Common myeloid progenitor, CD34-positive (primary cell): ENCODE results near the gene PHF12.
A peak's percentile ranks its signal among the peaks of the same experiment; 100 is the strongest.
"Not testable (repeated sequence)": the region's sequence is repeated elsewhere in the genome, so short reads cannot be mapped to it uniquely, and the experiment has no call there.

ENCODE experiments used
- CTCF ChIA-PET: fragments of 350-600 bp; sonication (Branson Sonifier 250); formaldehyde crosslinking; loops from one replicate; lab custom pipeline; 2021; ENCODE audit warnings: antibody characterized with exemption; lab: Charles Lee
- POLR2A ChIA-PET: fragments of 350-600 bp; sonication (Branson Sonifier 250); formaldehyde crosslinking; loops from one replicate; lab custom pipeline; 2021; ENCODE audit warnings: antibody characterized with exemption; lab: Charles Lee
- DNase-seq, 3 donors: peaks; one replicate each; pipeline versions ENCODE4 v3.0.0 to v3.0.0-alpha.2; 2013
- H3K27ac ChIP-seq, 2 experiments: 1 replicate in 1 of 2; 2 replicates in 1 of 2; pipeline ENCODE4 v1.7.0; 2013; ENCODE audit warnings: inconsistent platforms in 2 of 2, low read length in 2 of 2, mild to moderate bottlenecking in 2 of 2, low read depth in 1 of 2, moderate library complexity in 1 of 2; ENCODE audit not compliant: severe bottlenecking in 2 of 2, insufficient read depth in 1 of 2, poor library complexity in 1 of 2
- H3K27me3 ChIP-seq, 5 experiments: replicated peaks in 2 of 5; 1 replicate in 3 of 5; 2 replicates in 2 of 5; pipeline versions ENCODE4 v1.6.1 to v1.7.0; 2013; ENCODE audit warnings: low read length in 4 of 5, mild to moderate bottlenecking in 2 of 5, moderate library complexity in 2 of 5, inconsistent platforms in 1 of 5; ENCODE audit not compliant: insufficient read depth in 5 of 5, control insufficient read depth in 4 of 5
- H3K36me3 ChIP-seq, 4 experiments: 1 replicate in 2 of 4; 2 replicates in 2 of 4; pipeline versions ENCODE4 v1.6.1 to v1.7.0; 2013; ENCODE audit warnings: low read length in 3 of 4, control low read depth in 1 of 4, mild to moderate bottlenecking in 1 of 4; ENCODE audit not compliant: control insufficient read depth in 4 of 4, insufficient read depth in 4 of 4
- H3K4me1 ChIP-seq, 4 experiments: 1 replicate in 3 of 4; 2 replicates in 1 of 4; pipeline versions ENCODE4 v1.6.1 to v1.7.1; 2013; ENCODE audit warnings: low read length in 3 of 4, mild to moderate bottlenecking in 3 of 4, control low read depth in 1 of 4, inconsistent platforms in 1 of 4, moderate library complexity in 1 of 4; ENCODE audit not compliant: control insufficient read depth in 4 of 4, insufficient read depth in 4 of 4; ENCODE audit errors: control extremely low read depth in 1 of 4
- H3K4me3 ChIP-seq, 7 experiments: 1 replicate in 4 of 7; 2 replicates in 3 of 7; pipeline versions ENCODE4 v1.5.1 to v1.7.0; 2013; ENCODE audit warnings: mild to moderate bottlenecking in 7 of 7, low read length in 6 of 7, moderate library complexity in 6 of 7, inconsistent platforms in 2 of 7, low read depth in 2 of 7, control low read depth in 1 of 7; ENCODE audit not compliant: insufficient read depth in 4 of 7, control insufficient read depth in 1 of 7; ENCODE audit errors: extremely low read depth in 1 of 7
- H3K9me3 ChIP-seq, 5 experiments: 1 replicate in 4 of 5; 2 replicates in 1 of 5; pipeline versions ENCODE4 v1.6.1 to v1.7.1; 2013; ENCODE audit warnings: low read length in 4 of 5, mild to moderate bottlenecking in 2 of 5, inconsistent platforms in 1 of 5, low read depth in 1 of 5, moderate library complexity in 1 of 5; ENCODE audit not compliant: control insufficient read depth in 4 of 5, insufficient read depth in 2 of 5; ENCODE audit errors: control extremely low read depth in 1 of 5
- whole genome bisulfite sequencing: methylation state at CpG from one replicate; pipeline ENCODE4 v1.1.5; 2013; ENCODE audit not compliant: insufficient coverage; 5-methylcytosine and 5-hydroxymethylcytosine counted together

Gene PHF12

GRCh38 chr17:28896884-28897768 is 54.2 kb downstream of the PHF12 start, which contains the start of gene FLOT2:
TSS of gene FLOT2 (minus strand) at chr17:28897733. CDS start at chr17:28897574, 159 bp downstream.
- Histone ChIP-seq H3K27ac (peak within 1 kb of the TSS; percentile 58 to 86), H3K9me3 (no peaks in the 10 kb centered on the region), H3K4me3 (peak within 1 kb of the TSS; percentile 75 to 90 (median 85)), H3K36me3 (peaks cover 0 to 10% (median 7%) of the 10 kb centered on the region in 4 experiments), H3K4me1 (peaks cover 22 to 62% (median 55%) of the 10 kb centered on the region in 4 experiments), H3K27me3 (no peaks in the 10 kb centered on the region)
- 0% methylated on average over 56 of the region's 73 CpGs for WGBS
- CTCF ChIA-PET = interaction anchor here (0.9 to 6.7 kb wide), 12 partner anchors 10 to 133 kb away, joined by 3 to 29 read pairs (median 5); no protein-coding TSS in a partner anchor
- POLR2A ChIA-PET = interaction anchor here (0.6 to 1.0 kb wide), 3 partner anchors 54 to 716 kb away, joined by 3 read pairs; partner anchors contain the start of gene PHF12
- DNase-seq = peak; percentile 42 to 74 (median 69)

GRCh38 chr17:28896491-28896883 is 54.8 kb downstream of the PHF12 start:
- H3K27me3 ChIP-seq = no peaks in the 10 kb centered on the region
- CTCF ChIA-PET = interaction anchor here (0.7 to 3.3 kb wide), 9 partner anchors 11 to 170 kb away, joined by 3 to 19 read pairs (median 3); partner anchors contain the start of genes FAM222B and TLCD1
- peak overlapping the region; percentile 58 to 86 for H3K27ac ChIP-seq
- H3K4me3 ChIP-seq = peak overlapping the region; percentile 75 to 90 (median 85)
- WGBS = 0% methylated on average over 2 of the region's 5 CpGs
- POLR2A ChIA-PET = no interaction called here
- H3K9me3 ChIP-seq = no peaks in the 10 kb centered on the region
- H3K36me3 ChIP-seq = peaks cover 0 to 14% (median 11%) of the 10 kb centered on the region in 4 experiments
- no peak for DNase-seq
- peaks cover 22 to 62% (median 49%) of the 10 kb centered on the region in 4 experiments for H3K4me1 ChIP-seq

GRCh38 chr17:28895794-28896447 is 55.4 kb downstream of the PHF12 start:
- DNase-seq = no peak
- ChIA-PET CTCF (interaction anchor here (0.7 to 3.3 kb wide), 11 partner anchors 8 to 169 kb away, joined by 3 to 19 read pairs (median 4); partner anchors contain the start of genes FAM222B and TLCD1), POLR2A (no interaction called here)
- 58% methylated on average over 2 of the region's 3 CpGs for WGBS
- no peaks in the 10 kb centered on the region for H3K27me3 ChIP-seq
- peak overlapping the region; percentile 34 to 86 for H3K27ac ChIP-seq
- peaks cover 0 to 16% (median 15%) of the 10 kb centered on the region in 4 experiments for H3K36me3 ChIP-seq
- peaks cover 22 to 61% (median 44%) of the 10 kb centered on the region in 4 experiments for H3K4me1 ChIP-seq
- H3K4me3 ChIP-seq = peak overlapping the region in 6 of 7 experiments; percentile 80 to 90 (median 86)
- no peaks in the 10 kb centered on the region for H3K9me3 ChIP-seq

GRCh38 chr17:28893248-28894183 is 57.8 kb downstream of the PHF12 start:
- CTCF ChIA-PET = interaction anchor here (0.9 to 3.1 kb wide), 7 partner anchors 9 to 129 kb away, joined by 3 to 14 read pairs (median 3); partner anchors contain the start of genes DHRS13 and PHF12
- Histone ChIP-seq H3K36me3 (peaks cover 0 to 14% (median 11%) of the 10 kb centered on the region in 4 experiments), H3K4me1 (peaks cover 22 to 61% (median 48%) of the 10 kb centered on the region in 4 experiments), H3K27ac (peak overlapping the region; percentile 54 to 78), H3K4me3 (peak overlapping the region in 3 of 7 experiments; percentile 32 to 62 (median 44))
- H3K27me3 ChIP-seq, POLR2A ChIA-PET, H3K9me3 ChIP-seq: not testable (repeated sequence)
- peak in 2 of 3 donors; percentile 25 to 33 for DNase-seq
- WGBS = 67% methylated on average over 8 of the region's 16 CpGs

GRCh38 chr17:28892024-28892423 is 59.3 kb downstream of the PHF12 start:
- H3K36me3 ChIP-seq = peaks cover 0 to 29% (median 21%) of the 10 kb centered on the region in 4 experiments
- peaks cover 22 to 51% (median 38%) of the 10 kb centered on the region in 4 experiments for H3K4me1 ChIP-seq
- H3K9me3 ChIP-seq = no peaks in the 10 kb centered on the region
- WGBS = 96% methylated on average over 3 of the region's 4 CpGs
- H3K4me3 ChIP-seq = no peak overlapping the region
- peak overlapping the region in 1 of 2 experiments; percentile 78 for H3K27ac ChIP-seq
- no peaks in the 10 kb centered on the region for H3K27me3 ChIP-seq
- no peak for DNase-seq
- ChIA-PET POLR2A (no interaction called here), CTCF (interaction anchor here (1.0 to 3.1 kb wide), 7 partner anchors 10 to 60 kb away, joined by 3 to 14 read pairs (median 4); partner anchors contain the start of genes DHRS13 and PHF12)

- CTCF ChIA-PET = interaction anchor here (1.1 to 3.1 kb wide), 6 partner anchors 9 to 26 kb away, joined by 3 to 14 read pairs (median 4); partner anchors contain the start of gene DHRS13
- peaks cover 16 to 43% (median 32%) of the 10 kb centered on the region in 4 experiments for H3K4me1 ChIP-seq
- DNase-seq = no peak
- H3K27me3 ChIP-seq = no peaks in the 10 kb centered on the region
- no peaks in the 10 kb centered on the region for H3K9me3 ChIP-seq
- peak overlapping the region in 1 of 2 experiments; percentile 78 for H3K27ac ChIP-seq
- POLR2A ChIA-PET = interaction anchor here (0.6 kb wide), 1 partner anchor 172 kb away, joined by 3 read pairs; the partner anchor contains the start of gene RPL23A
- no peak overlapping the region for H3K4me3 ChIP-seq
- H3K36me3 ChIP-seq = peaks cover 0 to 38% (median 27%) of the 10 kb centered on the region in 4 experiments
- 100% methylated on average over 1 of the region's 1 CpG for WGBS
These were observed 60.1 kb downstream of the PHF12 start for GRCh38 chr17:28891201-28891600.
